ENCODE data around the gene VIL1. TPM values are rescaled to one million over a fixed set of nuclear protein-coding genes. Genes with fewer than 3 reads are reported as not detected.

Gene VIL1
- total RNA-seq (2014; rRNA removed; shearing (Covaris generic)): 0.05 TPM in 1 of 2 replicates, not detected in the other
- not detected in 2 replicates for polyA plus RNA-seq (2015; cell fraction: cytosol; rRNA removed)
- 0.08 TPM in 1 of 2 replicates, not detected in the other for polyA plus RNA-seq (2015; cell fraction: nucleus; rRNA removed)

- no peak for DNase-seq (ENCODE audit: low read depth)
Observed at GRCh38 chr2:218418717-218419458, at the start of gene VIL1. TSS of gene VIL1 (plus strand) at chr2:218419123. CDS start at chr2:218423779, 4,656 bp downstream.

GRCh38 chr2:218369330-218369729, 49.6 kb upstream of the VIL1 start:
- DNase-seq (ENCODE audit: low read depth): no peak

GRCh38 chr2:218370410-218371063, 48.4 kb upstream of the VIL1 start:
- no peak for DNase-seq (ENCODE audit: low read depth)

- DNase-seq (ENCODE audit: low read depth): no peak
Observed at GRCh38 chr2:218371983-218372350, 47.0 kb upstream of the VIL1 start.

GRCh38 chr2:218374795-218375194, 44.1 kb upstream of the VIL1 start:
- no peak for DNase-seq (ENCODE audit: low read depth)

GRCh38 chr2:218375212-218375611, 43.7 kb upstream of the VIL1 start:
- no peak for DNase-seq (ENCODE audit: low read depth)

- DNase-seq (ENCODE audit: low read depth): no peak
Observed at GRCh38 chr2:218378053-218378452, 40.9 kb upstream of the VIL1 start.

GRCh38 chr2:218381916-218382366, 37.0 kb upstream of the VIL1 start, which contains the start of gene SLC11A1:
TSS of gene SLC11A1 (plus strand) at chr2:218382273. CDS start at chr2:218382369, 96 bp downstream.
- no peak for DNase-seq (ENCODE audit: low read depth)

- DNase-seq (ENCODE audit: low read depth): no peak
Observed at GRCh38 chr2:218382785-218383184, 36.1 kb upstream of the VIL1 start.

GRCh38 chr2:218383892-218384519, 34.9 kb upstream of the VIL1 start:
- peak; percentile 44 for DNase-seq (ENCODE audit: low read depth)

- no peak for DNase-seq (ENCODE audit: low read depth)
Observed at GRCh38 chr2:218384975-218385374, 33.9 kb upstream of the VIL1 start.

- no peak for DNase-seq (ENCODE audit: low read depth)
Observed at GRCh38 chr2:218386505-218387368, 32.2 kb upstream of the VIL1 start.

- no peak for DNase-seq (ENCODE audit: low read depth)
Observed at GRCh38 chr2:218387369-218388194, 31.3 kb upstream of the VIL1 start.

GRCh38 chr2:218389333-218390150, 29.4 kb upstream of the VIL1 start:
- no peak for DNase-seq (ENCODE audit: low read depth)

GRCh38 chr2:218391202-218391601, 27.7 kb upstream of the VIL1 start:
- no peak for DNase-seq (ENCODE audit: low read depth)

- no peak for DNase-seq (ENCODE audit: low read depth)
Observed at GRCh38 chr2:218392459-218392858, 26.5 kb upstream of the VIL1 start.

GRCh38 chr2:218392891-218393462, 25.9 kb upstream of the VIL1 start:
- DNase-seq (ENCODE audit: low read depth): no peak

- no peak for DNase-seq (ENCODE audit: low read depth)
Observed at GRCh38 chr2:218393750-218394290, 25.1 kb upstream of the VIL1 start.

All from HT1080 (cell line).